Thyroid gland (tissue), 4 donors: ENCODE data around the gene RETREG1.

Experiments used
- CTCF ChIP-seq, 6 experiments: fragments of 200-600 bp in 3 of 6; fragments of 450-650 bp in 3 of 6; sonication (generic) in 3 of 6; IDR thresholded peaks; one replicate each; pipeline ENCODE4 v1.5.1; 2016 to 2019; ENCODE audit warnings: antibody characterized with exemption in 6 of 6, mild to moderate bottlenecking in 2 of 6, inconsistent platforms in 1 of 6, moderate library complexity in 1 of 6
- POLR2A ChIP-seq, 2 donors: fragments of 450-650 bp; IDR thresholded peaks; one replicate each; pipeline ENCODE4 v1.6.1; 2017; ENCODE audit warnings: antibody characterized with exemption in 2 of 2, mild to moderate bottlenecking in 2 of 2, moderate library complexity in 1 of 2

DNA sequence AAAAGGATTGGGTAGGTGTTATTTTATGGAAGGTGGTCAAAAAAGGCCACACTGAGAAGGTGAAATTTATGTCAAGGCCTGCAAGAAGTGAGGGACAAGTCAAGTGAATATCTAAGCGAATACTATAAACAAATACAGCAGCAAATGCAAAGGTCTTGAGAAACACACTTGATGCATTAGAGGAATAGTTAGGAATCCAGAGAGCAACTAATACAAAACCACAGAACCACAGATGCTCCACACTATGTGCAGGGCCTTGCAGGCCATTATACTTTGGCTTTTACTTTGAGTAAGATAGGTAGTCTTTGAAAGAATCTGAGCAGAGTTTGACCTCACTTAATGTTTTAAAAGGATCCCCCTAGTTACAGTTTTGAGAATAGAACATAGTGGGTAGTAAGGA, 155.8 kb downstream of the RETREG1 start:
- TF ChIP-seq CTCF (IDR thresholded peaks at IDR 0.05) (no peak), POLR2A (IDR thresholded peaks at IDR 0.05) (no peak)
